HG03159 (cell line): Measurements from ENCODE around the gene HMCN2.

Experiments used
- ATAC-seq: cut with Tn5 transposase; IDR thresholded peaks from one replicate; pipeline ENCODE4 v1.9.1; 2021; ENCODE audit warnings: mild to moderate bottlenecking, moderate library complexity; ENCODE audit not compliant: unreplicated experiment

The HMCN2 gene

GRCh38 chr9:130306823-130307666 lies 41.5 kb downstream of the HMCN2 start:
- no peak for ATAC-seq

GRCh38 chr9:130307667-130307943 lies 42.0 kb downstream of the HMCN2 start:
- no peak for ATAC-seq

- ATAC-seq = no peak
These were observed 42.6 kb downstream of the HMCN2 start for GRCh38 chr9:130308081-130308571.

- ATAC-seq = no peak
These were observed 44.3 kb downstream of the HMCN2 start for GRCh38 chr9:130309689-130310455.

- ATAC-seq = no peak
These were observed 44.9 kb downstream of the HMCN2 start for GRCh38 chr9:130310456-130310855.

- ATAC-seq = no peak
These were observed 45.4 kb downstream of the HMCN2 start for GRCh38 chr9:130311003-130311402.

- no peak for ATAC-seq
These were observed 46.0 kb downstream of the HMCN2 start for GRCh38 chr9:130311408-130312140.

GRCh38 chr9:130313103-130313858 lies 47.7 kb downstream of the HMCN2 start:
- ATAC-seq = no peak

- no peak for ATAC-seq
These were observed 50.1 kb downstream of the HMCN2 start for GRCh38 chr9:130315446-130316226.

GRCh38 chr9:130316430-130316829 lies 50.9 kb downstream of the HMCN2 start:
- ATAC-seq = no peak

- no peak for ATAC-seq
These were observed 53.7 kb downstream of the HMCN2 start for GRCh38 chr9:130319300-130319699.

- ATAC-seq = no peak
These were observed 54.6 kb downstream of the HMCN2 start for GRCh38 chr9:130319944-130320712.

- ATAC-seq = no peak
These were observed 55.3 kb downstream of the HMCN2 start for GRCh38 chr9:130320723-130321481.

- no peak for ATAC-seq
These were observed 56.0 kb downstream of the HMCN2 start for GRCh38 chr9:130321539-130321938.

GRCh38 chr9:130323051-130323745 lies 57.6 kb downstream of the HMCN2 start:
- no peak for ATAC-seq

- no peak for ATAC-seq
These were observed 60.4 kb downstream of the HMCN2 start for GRCh38 chr9:130325921-130326320.

GRCh38 chr9:130327070-130327780 lies 61.7 kb downstream of the HMCN2 start:
- no peak for ATAC-seq
